Measurements from ENCODE around the gene CENPE.

The CENPE gene

GRCh38 chr4:103076747-103077347 is 121.3 kb downstream of the CENPE start, which contains the start of gene SLC9B2:
TSS of gene SLC9B2 (minus strand) at chr4:103076761. CDS start at chr4:103067550, 9,211 bp downstream.
- DNase-seq (ENCODE audit: low spot score) = no peak

- DNase-seq (ENCODE audit: low spot score) = peak; percentile 84
Observed at GRCh38 chr4:103075894-103076746, 122.0 kb downstream of the CENPE start.

- DNase-seq (ENCODE audit: low spot score) = peak; percentile 34
Observed at GRCh38 chr4:103075435-103075893, 122.7 kb downstream of the CENPE start.

- no peak for DNase-seq (ENCODE audit: low spot score)
Observed at GRCh38 chr4:103074744-103075434, 123.3 kb downstream of the CENPE start.

GRCh38 chr4:103073792-103074438 is 124.2 kb downstream of the CENPE start:
- no peak for DNase-seq (ENCODE audit: low spot score)

- DNase-seq (ENCODE audit: low spot score) = no peak
Observed at GRCh38 chr4:103067841-103068547, 130.1 kb downstream of the CENPE start.

GRCh38 chr4:103060453-103061148 is 137.5 kb downstream of the CENPE start:
- no peak for DNase-seq (ENCODE audit: low spot score)

Data from AG08396 (cell line).